Choroid plexus epithelial cell (primary cell): ENCODE results near the gene KDM4F.

Experiments
- DNase-seq: peaks from one replicate; pipeline ENCODE4 v3.0.0-alpha.2; 2010; ENCODE audit warnings: low read depth
- H3K4me3 ChIP-seq: 2 replicates; pipeline ENCODE4 v1.5.1; 2011; ENCODE audit warnings: low read depth, mild to moderate bottlenecking, control low read depth, low read length, moderate library complexity
- CTCF ChIP-seq: conservative IDR thresholded peaks from 2 replicates; pipeline ENCODE4 v1.5.1; 2011; ENCODE audit warnings: low read depth, mild to moderate bottlenecking, control low read depth, inconsistent platforms, low read length, moderate library complexity

KDM4F gene

GRCh38 chr11:95100191-95100648 lies 51.0 kb downstream of the KDM4F start:
- no peak for DNase-seq
- no peak overlapping the region for H3K4me3 ChIP-seq
- TF ChIP-seq CTCF, result no peak
